Osteoblast (primary cell): Measurements from ENCODE around the gene ZNF467. TPM values are rescaled to one million over a fixed set of nuclear protein-coding genes. Genes with fewer than 3 reads are reported as not detected.

Experiments
- DNase-seq: peaks from one replicate; pipeline ENCODE4 v3.0.0; 2011; ENCODE audit warnings: low spot score, mixed read lengths; ENCODE audit not compliant: insufficient read length; ENCODE audit errors: missing footprints
- H2AFZ ChIP-seq: 2 replicates; pipeline ENCODE4 v1.6.0; 2011; ENCODE audit warnings: mild to moderate bottlenecking, low read length
- H3K27ac ChIP-seq: 2 replicates; pipeline ENCODE4 v1.5.1; 2011; ENCODE audit warnings: mild to moderate bottlenecking, low read depth, low read length, moderate library complexity
- H3K27me3 ChIP-seq: 2 replicates; pipeline ENCODE4 v1.6.0; 2012; ENCODE audit warnings: mild to moderate bottlenecking, control low read depth, inconsistent platforms, low read length, moderate library complexity; ENCODE audit not compliant: insufficient read depth
- H3K36me3 ChIP-seq: 2 replicates; pipeline ENCODE4 v1.5.1; 2011; ENCODE audit warnings: mild to moderate bottlenecking, low read length, control low read depth, moderate library complexity; ENCODE audit not compliant: insufficient read depth
- H3K4me1 ChIP-seq: 2 replicates; pipeline ENCODE4 v1.5.1; 2011; ENCODE audit warnings: mild to moderate bottlenecking, low read length, control low read depth, moderate library complexity; ENCODE audit not compliant: insufficient read depth
- H3K4me2 ChIP-seq: 2 replicates; pipeline ENCODE4 v1.6.0; 2011; ENCODE audit warnings: mild to moderate bottlenecking, low read length; ENCODE audit not compliant: insufficient read depth
- H3K4me3 ChIP-seq: fragments of 200-600 bp; sonication (generic); 3 replicates; pipeline ENCODE4 v1.5.1; 2012; ENCODE audit warnings: mild to moderate bottlenecking, low read length, inconsistent platforms; ENCODE audit not compliant: insufficient read depth
- H3K79me2 ChIP-seq: 2 replicates; pipeline ENCODE4 v1.6.0; 2012; ENCODE audit warnings: mild to moderate bottlenecking, low read length, control low read depth, inconsistent platforms; ENCODE audit not compliant: insufficient read depth
- H3K9me3 ChIP-seq: 2 replicates; pipeline ENCODE4 v1.5.1; 2011; ENCODE audit warnings: low read depth, low read length, control low read depth
- H4K20me1 ChIP-seq: 2 replicates; pipeline ENCODE4 v1.6.0; 2012; ENCODE audit warnings: mild to moderate bottlenecking, low read length, control low read depth; ENCODE audit not compliant: insufficient read depth
- total RNA-seq: library from RNA; depleted of rRNA; stranded (reverse); fragments of >200 nt; gene quantifications from 2 replicates; pipeline ENCODE4 v1.2.3, GENCODE V29; 2012
- TF ChIP-seq, protein P1 (sequence below): IDR thresholded peaks from 2 replicates; pipeline ENCODE4 v1.5.1; 2011; ENCODE audit warnings: mild to moderate bottlenecking, low read depth, low read length, moderate library complexity; ENCODE audit errors: extremely low read depth

ZNF467 gene
- total RNA-seq, 1 donor = not detected

DNA sequence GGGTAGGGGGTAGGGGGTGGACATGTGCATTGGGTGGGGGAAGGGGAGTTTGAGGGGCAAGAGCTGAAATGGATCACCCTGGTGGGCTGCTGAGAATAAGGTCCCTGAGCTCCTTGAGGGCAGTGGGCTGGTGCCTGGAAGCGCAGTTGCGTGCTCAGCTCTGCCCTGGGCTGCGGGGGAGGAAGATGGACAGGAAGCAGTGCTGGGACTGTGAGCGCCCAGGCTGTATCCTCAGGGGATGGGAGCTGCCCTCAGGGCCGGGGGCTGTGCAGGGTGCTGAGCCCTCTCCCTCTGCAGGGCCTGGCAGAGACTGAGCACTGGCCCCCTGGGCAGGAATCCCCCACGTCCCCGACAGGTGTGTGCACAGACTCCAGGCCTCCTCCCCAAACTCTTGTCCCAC is 24.4 kb upstream of the ZNF467 start:
- Histone ChIP-seq H3K79me2 (no peaks in the 10 kb centered on the region), H3K27ac (no peak overlapping the region), H3K4me1 (no peaks in the 10 kb centered on the region), H2AFZ (no peak overlapping the region), H3K27me3 (no peaks in the 10 kb centered on the region), H3K4me2 (no peak overlapping the region), H3K4me3 (no peak overlapping the region), H3K36me3 (no peaks in the 10 kb centered on the region), H4K20me1 (no peaks in the 10 kb centered on the region), H3K9me3 (no peaks in the 10 kb centered on the region)
- TF ChIP-seq, protein P1, sequence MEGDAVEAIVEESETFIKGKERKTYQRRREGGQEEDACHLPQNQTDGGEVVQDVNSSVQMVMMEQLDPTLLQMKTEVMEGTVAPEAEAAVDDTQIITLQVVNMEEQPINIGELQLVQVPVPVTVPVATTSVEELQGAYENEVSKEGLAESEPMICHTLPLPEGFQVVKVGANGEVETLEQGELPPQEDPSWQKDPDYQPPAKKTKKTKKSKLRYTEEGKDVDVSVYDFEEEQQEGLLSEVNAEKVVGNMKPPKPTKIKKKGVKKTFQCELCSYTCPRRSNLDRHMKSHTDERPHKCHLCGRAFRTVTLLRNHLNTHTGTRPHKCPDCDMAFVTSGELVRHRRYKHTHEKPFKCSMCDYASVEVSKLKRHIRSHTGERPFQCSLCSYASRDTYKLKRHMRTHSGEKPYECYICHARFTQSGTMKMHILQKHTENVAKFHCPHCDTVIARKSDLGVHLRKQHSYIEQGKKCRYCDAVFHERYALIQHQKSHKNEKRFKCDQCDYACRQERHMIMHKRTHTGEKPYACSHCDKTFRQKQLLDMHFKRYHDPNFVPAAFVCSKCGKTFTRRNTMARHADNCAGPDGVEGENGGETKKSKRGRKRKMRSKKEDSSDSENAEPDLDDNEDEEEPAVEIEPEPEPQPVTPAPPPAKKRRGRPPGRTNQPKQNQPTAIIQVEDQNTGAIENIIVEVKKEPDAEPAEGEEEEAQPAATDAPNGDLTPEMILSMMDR = no peak
- no peak for DNase-seq

- no peaks in the 10 kb centered on the region for H3K27me3 ChIP-seq
- H2AFZ ChIP-seq = no peak overlapping the region
- no peaks in the 10 kb centered on the region for H4K20me1 ChIP-seq
- no peak overlapping the region for H3K27ac ChIP-seq
- no peaks in the 10 kb centered on the region for H3K79me2 ChIP-seq
- no peak overlapping the region for H3K4me2 ChIP-seq
- H3K36me3 ChIP-seq = no peaks in the 10 kb centered on the region
- TF ChIP-seq, protein P1 = no peak
- no peaks in the 10 kb centered on the region for H3K9me3 ChIP-seq
- H3K4me3 ChIP-seq = no peak overlapping the region
- no peaks in the 10 kb centered on the region for H3K4me1 ChIP-seq
- DNase-seq = no peak
Measured at GRCh38 chr7:149796287-149796860, 23.0 kb upstream of the ZNF467 start.

- Histone ChIP-seq H3K27me3 (peaks cover 4% of the 10 kb centered on the region), H3K79me2 (no peaks in the 10 kb centered on the region), H3K36me3 (no peaks in the 10 kb centered on the region), H4K20me1 (no peaks in the 10 kb centered on the region), H3K4me3 (no peak overlapping the region), H2AFZ (no peak overlapping the region), H3K27ac (no peak overlapping the region), H3K4me2 (no peak overlapping the region), H3K4me1 (no peaks in the 10 kb centered on the region), H3K9me3 (no peaks in the 10 kb centered on the region)
- DNase-seq = no peak
- TF ChIP-seq, protein P1 = no peak
Measured at GRCh38 chr7:149795126-149795525, 21.7 kb upstream of the ZNF467 start.

GRCh38 chr7:149794661-149795060 is 21.3 kb upstream of the ZNF467 start:
- Histone ChIP-seq H3K9me3 (no peaks in the 10 kb centered on the region), H3K4me3 (no peak overlapping the region), H2AFZ (no peak overlapping the region), H3K4me2 (no peak overlapping the region), H3K4me1 (no peaks in the 10 kb centered on the region), H3K27ac (no peak overlapping the region), H3K36me3 (no peaks in the 10 kb centered on the region), H4K20me1 (no peaks in the 10 kb centered on the region), H3K27me3 (peaks cover 4% of the 10 kb centered on the region), H3K79me2 (no peaks in the 10 kb centered on the region)
- DNase-seq = no peak
- TF ChIP-seq, protein P1 = no peak
